ENCODE results near the gene FZR1.

FZR1 gene

GRCh38 chr19:3505598-3506383 lies at the start of gene FZR1:
Gene FZR1 (plus strand): TSS chr19:3506311. CDS start chr19:3522990, 16,679 bp downstream.
- DNase-seq: peak; percentile 99 to 100

GRCh38 chr19:3456925-3457527 lies 49.1 kb upstream of the FZR1 start:
- no peak for DNase-seq

- no peak for DNase-seq
Observed at GRCh38 chr19:3457528-3458228, 48.4 kb upstream of the FZR1 start.

GRCh38 chr19:3458229-3459088 lies 47.7 kb upstream of the FZR1 start:
- DNase-seq: no peak

GRCh38 chr19:3459089-3459881 lies 46.8 kb upstream of the FZR1 start:
- DNase-seq: no peak

- no peak for DNase-seq
Observed at GRCh38 chr19:3459965-3460582, 46.0 kb upstream of the FZR1 start.

- DNase-seq: no peak
Observed at GRCh38 chr19:3462991-3463713, 43.0 kb upstream of the FZR1 start.

GRCh38 chr19:3463714-3464586 lies 42.2 kb upstream of the FZR1 start:
- DNase-seq: no peak

- no peak for DNase-seq
Observed at GRCh38 chr19:3464587-3465235, 41.4 kb upstream of the FZR1 start.

GRCh38 chr19:3465552-3465951 lies 40.6 kb upstream of the FZR1 start:
- DNase-seq: no peak

GRCh38 chr19:3466635-3467034 lies 39.5 kb upstream of the FZR1 start:
- no peak for DNase-seq

- DNase-seq: no peak
Observed at GRCh38 chr19:3467437-3468198, 38.5 kb upstream of the FZR1 start.

GRCh38 chr19:3468211-3468610 lies 37.9 kb upstream of the FZR1 start:
- no peak for DNase-seq

GRCh38 chr19:3469638-3470499 lies 36.2 kb upstream of the FZR1 start:
- DNase-seq: no peak

GRCh38 chr19:3470500-3471128 lies 35.5 kb upstream of the FZR1 start:
- no peak for DNase-seq

GRCh38 chr19:3471954-3472655 lies 34.0 kb upstream of the FZR1 start:
- peak; percentile 55 to 63 for DNase-seq
